ENCODE measurements around the gene MYH11. TPM values are rescaled to one million over a fixed set of nuclear protein-coding genes. Genes with fewer than 3 reads are reported as not detected.
"Not testable (repeated sequence)": the region's sequence is repeated elsewhere in the genome, so short reads cannot be mapped to it uniquely, and the experiment has no call there.

Gene MYH11
- total RNA-seq, 2 donors from 2014 or later = not detected

GRCh38 chr16:15843635-15844279, 13.1 kb downstream of the MYH11 start:
- no peak for DNase-seq (ENCODE audit: low spot score)
- H3K4me1 Mint-ChIP-seq (ENCODE audit: low read depth in 2 of 2) = no peaks in the 10 kb centered on the region
- H3K27me3 Mint-ChIP-seq = peaks cover 0 to 4% of the 10 kb centered on the region in 2 donors
- no peak overlapping the region for H3K4me3 Mint-ChIP-seq
- H3K27ac Mint-ChIP-seq = no peak overlapping the region
- H3K9me3 Mint-ChIP-seq = no peaks in the 10 kb centered on the region
- H3K36me3 Mint-ChIP-seq = no peaks in the 10 kb centered on the region
- ATAC-seq = no peak

- not testable (repeated sequence) for H3K27ac Mint-ChIP-seq; ATAC-seq; H3K27me3 Mint-ChIP-seq; H3K4me1 Mint-ChIP-seq (ENCODE audit: low read depth in 2 of 2); H3K4me3 Mint-ChIP-seq; DNase-seq (ENCODE audit: low spot score); H3K36me3 Mint-ChIP-seq; H3K9me3 Mint-ChIP-seq
Measured at GRCh38 chr16:15839204-15839603, 17.6 kb downstream of the MYH11 start.

GRCh38 chr16:15837761-15838160, 19.1 kb downstream of the MYH11 start:
- Mint-ChIP-seq H3K36me3 (no peaks in the 10 kb centered on the region), H3K27me3 (peaks cover 4 to 10% of the 10 kb centered on the region in 2 donors), H3K27ac (no peak overlapping the region), H3K4me3 (no peak overlapping the region), H3K4me1 (ENCODE audit: low read depth in 2 of 2) (peaks cover 0 to 3% of the 10 kb centered on the region in 2 donors), H3K9me3 (no peaks in the 10 kb centered on the region)
- ATAC-seq = no peak
- DNase-seq (ENCODE audit: low spot score) = no peak

- no peak for ATAC-seq
- DNase-seq (ENCODE audit: low spot score) = no peak
- H3K4me3 Mint-ChIP-seq = no peak overlapping the region
- H3K27me3 Mint-ChIP-seq = peaks cover 6 to 11% of the 10 kb centered on the region in 2 donors
- no peaks in the 10 kb centered on the region for H3K9me3 Mint-ChIP-seq
- H3K4me1 Mint-ChIP-seq (ENCODE audit: low read depth in 2 of 2) = peaks cover 0 to 3% of the 10 kb centered on the region in 2 donors
- H3K36me3 Mint-ChIP-seq = no peaks in the 10 kb centered on the region
- no peak overlapping the region for H3K27ac Mint-ChIP-seq
Measured at GRCh38 chr16:15836965-15837611, 19.7 kb downstream of the MYH11 start.

GRCh38 chr16:15836074-15836473, 20.8 kb downstream of the MYH11 start:
- Mint-ChIP-seq H3K27me3 (peaks cover 6 to 11% of the 10 kb centered on the region in 2 donors), H3K4me1 (ENCODE audit: low read depth in 2 of 2) (peaks cover 0 to 3% of the 10 kb centered on the region in 2 donors), H3K4me3 (no peak overlapping the region), H3K9me3 (no peaks in the 10 kb centered on the region), H3K27ac (no peak overlapping the region), H3K36me3 (no peaks in the 10 kb centered on the region)
- no peak for DNase-seq (ENCODE audit: low spot score)
- no peak for ATAC-seq

- peak; percentile 44 to 80 for ATAC-seq
- Mint-ChIP-seq H3K27ac (no peak overlapping the region), H3K4me3 (no peak overlapping the region), H3K27me3 (peaks cover 6 to 11% of the 10 kb centered on the region in 2 donors), H3K36me3 (no peaks in the 10 kb centered on the region), H3K4me1 (ENCODE audit: low read depth in 2 of 2) (peaks cover 0 to 3% of the 10 kb centered on the region in 2 donors), H3K9me3 (no peaks in the 10 kb centered on the region)
- no peak for DNase-seq (ENCODE audit: low spot score)
Measured at GRCh38 chr16:15835136-15835878, 21.5 kb downstream of the MYH11 start.

GRCh38 chr16:15834502-15834901, 22.3 kb downstream of the MYH11 start:
- no peak for DNase-seq (ENCODE audit: low spot score)
- no peak overlapping the region for H3K4me3 Mint-ChIP-seq
- peaks cover 0 to 3% of the 10 kb centered on the region in 2 donors for H3K4me1 Mint-ChIP-seq (ENCODE audit: low read depth in 2 of 2)
- H3K9me3 Mint-ChIP-seq = no peaks in the 10 kb centered on the region
- H3K27ac Mint-ChIP-seq = no peak overlapping the region
- H3K36me3 Mint-ChIP-seq = no peaks in the 10 kb centered on the region
- peaks cover 6 to 11% of the 10 kb centered on the region in 2 donors for H3K27me3 Mint-ChIP-seq
- no peak for ATAC-seq

- no peak for ATAC-seq
- H3K27ac Mint-ChIP-seq = no peak overlapping the region
- peaks cover 0 to 3% of the 10 kb centered on the region in 2 donors for H3K4me1 Mint-ChIP-seq (ENCODE audit: low read depth in 2 of 2)
- H3K4me3 Mint-ChIP-seq = no peak overlapping the region
- peaks cover 6 to 11% of the 10 kb centered on the region in 2 donors for H3K27me3 Mint-ChIP-seq
- no peak for DNase-seq (ENCODE audit: low spot score)
- no peaks in the 10 kb centered on the region for H3K36me3 Mint-ChIP-seq
- H3K9me3 Mint-ChIP-seq = no peaks in the 10 kb centered on the region
Measured at GRCh38 chr16:15833541-15833940, 23.3 kb downstream of the MYH11 start.

GRCh38 chr16:15832241-15832640, 24.6 kb downstream of the MYH11 start:
- H3K4me1 Mint-ChIP-seq (ENCODE audit: low read depth in 2 of 2) = peaks cover 0 to 3% of the 10 kb centered on the region in 2 donors
- H3K27me3 Mint-ChIP-seq = peaks cover 6 to 11% of the 10 kb centered on the region in 2 donors
- H3K36me3 Mint-ChIP-seq = no peaks in the 10 kb centered on the region
- no peak overlapping the region for H3K4me3 Mint-ChIP-seq
- DNase-seq (ENCODE audit: low spot score) (no peak), ATAC-seq (peak in 1 of 2 donors; percentile 48)
- H3K9me3 Mint-ChIP-seq = no peaks in the 10 kb centered on the region
- H3K27ac Mint-ChIP-seq = no peak overlapping the region

- H3K27me3 Mint-ChIP-seq = peaks cover 6 to 11% of the 10 kb centered on the region in 2 donors
- peaks cover 0 to 3% of the 10 kb centered on the region in 2 donors for H3K4me1 Mint-ChIP-seq (ENCODE audit: low read depth in 2 of 2)
- no peaks in the 10 kb centered on the region for H3K9me3 Mint-ChIP-seq
- ATAC-seq = no peak
- DNase-seq (ENCODE audit: low spot score) = no peak
- no peaks in the 10 kb centered on the region for H3K36me3 Mint-ChIP-seq
- no peak overlapping the region for H3K4me3 Mint-ChIP-seq
- H3K27ac Mint-ChIP-seq = no peak overlapping the region
Measured at GRCh38 chr16:15830832-15831451, 25.9 kb downstream of the MYH11 start.

GRCh38 chr16:15829460-15829859, 27.4 kb downstream of the MYH11 start:
- no peak overlapping the region for H3K27ac Mint-ChIP-seq
- H3K9me3 Mint-ChIP-seq = no peaks in the 10 kb centered on the region
- H3K4me3 Mint-ChIP-seq = no peak overlapping the region
- ATAC-seq = no peak
- peaks cover 8 to 11% of the 10 kb centered on the region in 2 donors for H3K27me3 Mint-ChIP-seq
- H3K36me3 Mint-ChIP-seq = no peaks in the 10 kb centered on the region
- no peaks in the 10 kb centered on the region for H3K4me1 Mint-ChIP-seq (ENCODE audit: low read depth in 2 of 2)
- no peak for DNase-seq (ENCODE audit: low spot score)

- H3K27ac Mint-ChIP-seq = no peak overlapping the region
- H3K4me1 Mint-ChIP-seq (ENCODE audit: low read depth in 2 of 2) = no peaks in the 10 kb centered on the region
- H3K27me3 Mint-ChIP-seq = peaks cover 1 to 9% of the 10 kb centered on the region in 2 donors
- no peak overlapping the region for H3K4me3 Mint-ChIP-seq
- no peaks in the 10 kb centered on the region for H3K9me3 Mint-ChIP-seq
- no peak for DNase-seq (ENCODE audit: low spot score)
- no peaks in the 10 kb centered on the region for H3K36me3 Mint-ChIP-seq
- no peak for ATAC-seq
Measured at GRCh38 chr16:15827709-15828343, 29.0 kb downstream of the MYH11 start.

GRCh38 chr16:15827299-15827698, 29.5 kb downstream of the MYH11 start:
- Mint-ChIP-seq H3K4me1 (ENCODE audit: low read depth in 2 of 2) (no peaks in the 10 kb centered on the region), H3K9me3 (no peaks in the 10 kb centered on the region), H3K4me3 (no peak overlapping the region), H3K27me3 (peaks cover 0 to 9% of the 10 kb centered on the region in 2 donors), H3K36me3 (no peaks in the 10 kb centered on the region), H3K27ac (no peak overlapping the region)
- ATAC-seq (no peak), DNase-seq (ENCODE audit: low spot score) (no peak)
